ENCODE data around the gene PRR5L. TPM values are rescaled to one million over a fixed set of nuclear protein-coding genes. Genes with fewer than 3 reads are reported as not detected.
A peak's percentile ranks its signal among the peaks of the same experiment; 100 is the strongest.

PRR5L gene
- total and polyA plus RNA-seq, 2 experiments from 2014 or later = 3.1 to 8.9 TPM

DNA sequence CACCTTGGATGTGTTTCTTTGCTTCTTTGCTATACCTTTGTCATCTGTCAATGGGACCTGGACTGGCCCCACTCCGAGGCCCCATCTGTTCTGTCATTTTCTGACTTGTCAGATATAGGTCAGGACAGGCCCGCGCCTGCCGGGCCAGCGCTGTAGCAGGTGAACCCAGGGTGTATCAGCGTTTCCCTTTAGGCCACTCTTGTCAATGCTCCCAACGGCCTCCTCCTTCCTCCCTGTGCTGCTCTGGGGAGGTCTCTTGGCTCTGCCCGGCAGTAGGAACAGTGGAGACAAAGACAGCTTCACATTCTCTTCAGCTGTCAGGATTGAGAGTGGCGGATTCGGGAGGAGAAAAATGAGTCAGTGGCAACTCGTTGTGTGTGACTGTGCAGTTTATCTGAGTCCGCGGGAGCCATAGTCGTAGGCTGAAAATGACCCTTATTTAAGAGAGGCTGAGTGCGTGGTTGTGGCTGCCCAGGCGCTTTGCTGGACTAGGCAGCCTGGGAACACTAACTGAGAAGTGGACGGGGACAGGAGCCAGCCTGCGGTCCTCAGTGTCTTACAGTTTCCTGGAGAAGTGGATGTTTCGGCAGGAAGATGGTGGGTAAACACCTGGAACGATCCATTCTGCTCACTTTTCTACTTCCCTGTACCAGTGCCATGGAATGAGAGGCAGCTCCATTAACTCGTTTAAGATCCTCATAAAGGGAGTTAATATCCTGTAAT lies 102.3 kb downstream of the PRR5L start:
- no peak overlapping the region for H3K4me3 Mint-ChIP-seq
- DNase-seq (ENCODE audit: low spot score) = no peak

GRCh38 chr11:36399236-36399635 lies 103.1 kb downstream of the PRR5L start:
- DNase-seq (ENCODE audit: low spot score) (no peak), ATAC-seq (no peak)
- Mint-ChIP-seq H3K36me3 (ENCODE audit: low read depth) (peaks cover 3% of the 10 kb centered on the region; the same call in 1 of the 3 replicates), H3K4me3 (no peak overlapping the region), H3K4me1 (no peaks in the 10 kb centered on the region), H3K9me3 (no peaks in the 10 kb centered on the region; the same call in 2 of the 3 replicates), H3K27me3 (ENCODE audit: insufficient read depth, low read depth, poor library complexity) (peaks cover 4% of the 10 kb centered on the region), H3K27ac (no peak overlapping the region)
- no peak overlapping the region for H3K4me2 ChIP-seq
- H4K20me1 ChIP-seq (replicated peaks; ENCODE audit: insufficient read depth) = no peaks in the 10 kb centered on the region
- H3K9me2 ChIP-seq (ENCODE audit: insufficient read depth) = no peaks in the 10 kb centered on the region
- H3K27me3 ChIP-seq (ENCODE audit: insufficient read depth) = no peaks in the 10 kb centered on the region
- no peaks in the 10 kb centered on the region for H3K36me3 ChIP-seq (ENCODE audit: insufficient read depth)
- no peak overlapping the region for H3K27ac ChIP-seq (ENCODE audit: low read depth)
- H3K4me3 ChIP-seq = no peak overlapping the region
- no peak overlapping the region for H2AFZ ChIP-seq
- no peaks in the 10 kb centered on the region for H3K79me2 ChIP-seq (replicated peaks; ENCODE audit: insufficient read depth)
- H3F3A ChIP-seq (replicated peaks; ENCODE audit: low read depth) = no peaks in the 10 kb centered on the region
- no peaks in the 10 kb centered on the region for H3K4me1 ChIP-seq (ENCODE audit: insufficient read depth)
- TF ChIP-seq ETS1 (IDR thresholded peaks at IDR 0.05) = no peak
- no peak for TF ChIP-seq EZH2 (IDR thresholded peaks at IDR 0.05; ENCODE audit: low read depth, unreplicated experiment)
- TF ChIP-seq, protein P1, sequence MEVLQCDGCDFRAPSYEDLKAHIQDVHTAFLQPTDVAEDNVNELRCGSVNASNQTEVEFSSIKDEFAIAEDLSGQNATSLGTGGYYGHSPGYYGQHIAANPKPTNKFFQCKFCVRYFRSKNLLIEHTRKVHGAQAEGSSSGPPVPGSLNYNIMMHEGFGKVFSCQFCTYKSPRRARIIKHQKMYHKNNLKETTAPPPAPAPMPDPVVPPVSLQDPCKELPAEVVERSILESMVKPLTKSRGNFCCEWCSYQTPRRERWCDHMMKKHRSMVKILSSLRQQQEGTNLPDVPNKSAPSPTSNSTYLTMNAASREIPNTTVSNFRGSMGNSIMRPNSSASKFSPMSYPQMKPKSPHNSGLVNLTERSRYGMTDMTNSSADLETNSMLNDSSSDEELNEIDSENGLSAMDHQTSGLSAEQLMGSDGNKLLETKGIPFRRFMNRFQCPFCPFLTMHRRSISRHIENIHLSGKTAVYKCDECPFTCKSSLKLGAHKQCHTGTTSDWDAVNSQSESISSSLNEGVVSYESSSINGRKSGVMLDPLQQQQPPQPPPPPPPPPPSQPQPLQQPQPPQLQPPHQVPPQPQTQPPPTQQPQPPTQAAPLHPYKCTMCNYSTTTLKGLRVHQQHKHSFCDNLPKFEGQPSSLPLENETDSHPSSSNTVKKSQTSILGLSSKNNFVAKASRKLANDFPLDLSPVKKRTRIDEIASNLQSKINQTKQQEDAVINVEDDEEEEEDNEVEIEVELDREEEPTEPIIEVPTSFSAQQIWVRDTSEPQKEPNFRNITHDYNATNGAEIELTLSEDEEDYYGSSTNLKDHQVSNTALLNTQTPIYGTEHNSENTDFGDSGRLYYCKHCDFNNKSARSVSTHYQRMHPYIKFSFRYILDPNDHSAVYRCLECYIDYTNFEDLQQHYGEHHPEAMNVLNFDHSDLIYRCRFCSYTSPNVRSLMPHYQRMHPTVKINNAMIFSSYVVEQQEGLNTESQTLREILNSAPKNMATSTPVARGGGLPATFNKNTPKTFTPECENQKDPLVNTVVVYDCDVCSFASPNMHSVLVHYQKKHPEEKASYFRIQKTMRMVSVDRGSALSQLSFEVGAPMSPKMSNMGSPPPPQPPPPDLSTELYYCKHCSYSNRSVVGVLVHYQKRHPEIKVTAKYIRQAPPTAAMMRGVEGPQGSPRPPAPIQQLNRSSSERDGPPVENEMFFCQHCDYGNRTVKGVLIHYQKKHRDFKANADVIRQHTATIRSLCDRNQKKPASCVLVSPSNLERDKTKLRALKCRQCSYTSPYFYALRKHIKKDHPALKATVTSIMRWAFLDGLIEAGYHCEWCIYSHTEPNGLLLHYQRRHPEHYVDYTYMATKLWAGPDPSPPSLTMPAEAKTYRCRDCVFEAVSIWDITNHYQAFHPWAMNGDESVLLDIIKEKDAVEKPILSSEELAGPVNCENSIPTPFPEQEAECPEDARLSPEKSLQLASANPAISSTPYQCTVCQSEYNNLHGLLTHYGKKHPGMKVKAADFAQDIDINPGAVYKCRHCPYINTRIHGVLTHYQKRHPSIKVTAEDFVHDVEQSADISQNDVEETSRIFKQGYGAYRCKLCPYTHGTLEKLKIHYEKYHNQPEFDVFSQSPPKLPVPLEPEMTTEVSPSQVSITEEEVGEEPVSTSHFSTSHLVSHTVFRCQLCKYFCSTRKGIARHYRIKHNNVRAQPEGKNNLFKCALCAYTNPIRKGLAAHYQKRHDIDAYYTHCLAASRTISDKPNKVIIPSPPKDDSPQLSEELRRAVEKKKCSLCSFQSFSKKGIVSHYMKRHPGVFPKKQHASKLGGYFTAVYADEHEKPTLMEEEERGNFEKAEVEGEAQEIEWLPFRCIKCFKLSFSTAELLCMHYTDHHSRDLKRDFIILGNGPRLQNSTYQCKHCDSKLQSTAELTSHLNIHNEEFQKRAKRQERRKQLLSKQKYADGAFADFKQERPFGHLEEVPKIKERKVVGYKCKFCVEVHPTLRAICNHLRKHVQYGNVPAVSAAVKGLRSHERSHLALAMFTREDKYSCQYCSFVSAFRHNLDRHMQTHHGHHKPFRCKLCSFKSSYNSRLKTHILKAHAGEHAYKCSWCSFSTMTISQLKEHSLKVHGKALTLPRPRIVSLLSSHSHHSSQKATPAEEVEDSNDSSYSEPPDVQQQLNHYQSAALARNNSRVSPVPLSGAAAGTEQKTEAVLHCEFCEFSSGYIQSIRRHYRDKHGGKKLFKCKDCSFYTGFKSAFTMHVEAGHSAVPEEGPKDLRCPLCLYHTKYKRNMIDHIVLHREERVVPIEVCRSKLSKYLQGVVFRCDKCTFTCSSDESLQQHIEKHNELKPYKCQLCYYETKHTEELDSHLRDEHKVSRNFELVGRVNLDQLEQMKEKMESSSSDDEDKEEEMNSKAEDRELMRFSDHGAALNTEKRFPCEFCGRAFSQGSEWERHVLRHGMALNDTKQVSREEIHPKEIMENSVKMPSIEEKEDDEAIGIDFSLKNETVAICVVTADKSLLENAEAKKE (CRISPR knock-in tag; IDR thresholded peaks at IDR 0.05) = no peak
- TF ChIP-seq, protein P2, sequence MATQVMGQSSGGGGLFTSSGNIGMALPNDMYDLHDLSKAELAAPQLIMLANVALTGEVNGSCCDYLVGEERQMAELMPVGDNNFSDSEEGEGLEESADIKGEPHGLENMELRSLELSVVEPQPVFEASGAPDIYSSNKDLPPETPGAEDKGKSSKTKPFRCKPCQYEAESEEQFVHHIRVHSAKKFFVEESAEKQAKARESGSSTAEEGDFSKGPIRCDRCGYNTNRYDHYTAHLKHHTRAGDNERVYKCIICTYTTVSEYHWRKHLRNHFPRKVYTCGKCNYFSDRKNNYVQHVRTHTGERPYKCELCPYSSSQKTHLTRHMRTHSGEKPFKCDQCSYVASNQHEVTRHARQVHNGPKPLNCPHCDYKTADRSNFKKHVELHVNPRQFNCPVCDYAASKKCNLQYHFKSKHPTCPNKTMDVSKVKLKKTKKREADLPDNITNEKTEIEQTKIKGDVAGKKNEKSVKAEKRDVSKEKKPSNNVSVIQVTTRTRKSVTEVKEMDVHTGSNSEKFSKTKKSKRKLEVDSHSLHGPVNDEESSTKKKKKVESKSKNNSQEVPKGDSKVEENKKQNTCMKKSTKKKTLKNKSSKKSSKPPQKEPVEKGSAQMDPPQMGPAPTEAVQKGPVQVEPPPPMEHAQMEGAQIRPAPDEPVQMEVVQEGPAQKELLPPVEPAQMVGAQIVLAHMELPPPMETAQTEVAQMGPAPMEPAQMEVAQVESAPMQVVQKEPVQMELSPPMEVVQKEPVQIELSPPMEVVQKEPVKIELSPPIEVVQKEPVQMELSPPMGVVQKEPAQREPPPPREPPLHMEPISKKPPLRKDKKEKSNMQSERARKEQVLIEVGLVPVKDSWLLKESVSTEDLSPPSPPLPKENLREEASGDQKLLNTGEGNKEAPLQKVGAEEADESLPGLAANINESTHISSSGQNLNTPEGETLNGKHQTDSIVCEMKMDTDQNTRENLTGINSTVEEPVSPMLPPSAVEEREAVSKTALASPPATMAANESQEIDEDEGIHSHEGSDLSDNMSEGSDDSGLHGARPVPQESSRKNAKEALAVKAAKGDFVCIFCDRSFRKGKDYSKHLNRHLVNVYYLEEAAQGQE (IDR thresholded peaks at IDR 0.05; ENCODE audit: unreplicated experiment) = no peak
- TF ChIP-seq CREB1 (CRISPR knock-in tag; IDR thresholded peaks at IDR 0.05; ENCODE audit: low read depth) = no peak
- TF ChIP-seq NANOG (IDR thresholded peaks at IDR 0.05; ENCODE audit: borderline replicate concordance) = no peak
- no peak for TF ChIP-seq ZNF114 (CRISPR knock-in tag; IDR thresholded peaks at IDR 0.05)
- TF ChIP-seq ZNF331 (CRISPR knock-in tag; IDR thresholded peaks at IDR 0.05; ENCODE audit: low read depth) = no peak
- TF ChIP-seq STAT1 (IDR thresholded peaks at IDR 0.05; ENCODE audit: unreplicated experiment) = no peak
- no peak for TF ChIP-seq EZH2phosphoT487 (IDR thresholded peaks at IDR 0.05; ENCODE audit: unreplicated experiment)

More for the DNA sequence above, 102.3 kb downstream of the PRR5L start:
- no peaks in the 10 kb centered on the region for H4K20me1 ChIP-seq (replicated peaks; ENCODE audit: insufficient read depth)
- H3K79me2 ChIP-seq (replicated peaks; ENCODE audit: insufficient read depth) = no peaks in the 10 kb centered on the region
- H3K9me3 Mint-ChIP-seq = no peaks in the 10 kb centered on the region; the same call in 2 of the 3 replicates
- no peak overlapping the region for H3K4me3 ChIP-seq
- H3K36me3 Mint-ChIP-seq (ENCODE audit: low read depth) = no peaks in the 10 kb centered on the region
- H3K9me2 ChIP-seq (ENCODE audit: insufficient read depth) = no peaks in the 10 kb centered on the region
- H2AFZ ChIP-seq = no peak overlapping the region
- no peaks in the 10 kb centered on the region for H3K4me1 Mint-ChIP-seq
- no peaks in the 10 kb centered on the region for H3K36me3 ChIP-seq (ENCODE audit: insufficient read depth)
- no peaks in the 10 kb centered on the region for H3K27me3 ChIP-seq (ENCODE audit: insufficient read depth)
- no peak for ATAC-seq
- H3K27ac Mint-ChIP-seq = peak overlapping the region; percentile 78
- H3K27ac ChIP-seq (ENCODE audit: low read depth) = no peak overlapping the region
- H3K4me1 ChIP-seq (ENCODE audit: insufficient read depth) = no peaks in the 10 kb centered on the region
- peaks cover 4% of the 10 kb centered on the region for H3K27me3 Mint-ChIP-seq (ENCODE audit: insufficient read depth, low read depth, poor library complexity)
- H3K4me2 ChIP-seq = no peak overlapping the region
- no peak for TF ChIP-seq JUNB (IDR thresholded peaks at IDR 0.05; ENCODE audit: unreplicated experiment)
- no peak for TF ChIP-seq EZH2phosphoT487 (IDR thresholded peaks at IDR 0.05; ENCODE audit: unreplicated experiment)
- no peaks in the 10 kb centered on the region for H3F3A ChIP-seq (replicated peaks; ENCODE audit: low read depth)

All from GM23338 (cell line).